Forelimb muscle (tissue), 1 donor: Measurements from ENCODE around the gene LRMDA. TPM values are rescaled to one million over a fixed set of nuclear protein-coding genes. Genes with fewer than 3 reads are reported as not detected.
A peak's percentile ranks its signal among the peaks of the same experiment; 100 is the strongest.
"Not testable (repeated sequence)": the region's sequence is repeated elsewhere in the genome, so short reads cannot be mapped to it uniquely, and the experiment has no call there.

Experiments
- DNase-seq: peaks from one replicate; pipeline ENCODE4 v3.0.0-alpha.2; 2013; ENCODE audit warnings: low read depth
- polyA plus RNA-seq: library from polyadenylated mRNA; unstranded; fragments of 120-200 nt; gene quantifications from one replicate; pipeline ENCODE4 v1.2.1, GENCODE V29; 2013; ENCODE audit not compliant: insufficient read length

Gene LRMDA
- polyA plus RNA-seq, 1 donor = 5.1 TPM

DNA sequence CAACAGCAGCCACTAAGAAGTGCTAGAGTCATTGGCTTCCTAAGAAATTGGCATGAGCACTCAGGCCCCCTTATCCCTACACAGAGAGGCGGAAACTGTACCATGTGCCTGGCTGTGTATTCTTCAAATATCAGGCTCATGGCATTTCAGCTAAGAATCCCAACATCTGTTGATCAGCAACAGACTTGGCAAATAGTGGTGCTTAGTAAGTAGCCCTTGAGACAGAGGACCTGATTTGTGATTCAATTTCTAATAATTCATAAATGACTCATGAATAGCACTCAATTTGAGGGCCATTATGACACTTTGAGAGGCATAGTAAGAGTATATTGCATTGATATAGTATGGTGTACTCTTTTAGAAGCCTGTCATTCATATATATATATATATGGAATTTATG is 309.1 kb downstream of the LRMDA start:
- DNase-seq = no peak

DNA sequence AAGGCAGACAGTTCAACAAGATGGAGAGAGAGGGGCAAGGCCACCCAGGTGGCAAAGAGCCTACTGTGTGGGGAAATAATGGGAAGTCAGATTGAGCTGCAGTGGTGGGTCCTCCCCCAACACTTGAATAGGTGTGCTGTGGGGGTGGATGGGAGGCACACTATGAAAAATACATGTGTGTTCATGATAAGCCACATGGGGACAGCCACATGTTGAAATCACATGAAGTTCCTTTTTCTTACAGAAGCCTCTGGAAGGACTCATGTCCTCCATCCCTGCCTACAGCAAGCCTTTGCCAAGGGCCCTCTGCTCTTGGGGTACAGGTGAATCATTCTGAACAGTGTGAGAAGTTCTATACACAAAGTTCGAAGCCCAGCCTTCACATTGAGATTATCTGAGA is 310.9 kb downstream of the LRMDA start:
- DNase-seq = no peak

DNA sequence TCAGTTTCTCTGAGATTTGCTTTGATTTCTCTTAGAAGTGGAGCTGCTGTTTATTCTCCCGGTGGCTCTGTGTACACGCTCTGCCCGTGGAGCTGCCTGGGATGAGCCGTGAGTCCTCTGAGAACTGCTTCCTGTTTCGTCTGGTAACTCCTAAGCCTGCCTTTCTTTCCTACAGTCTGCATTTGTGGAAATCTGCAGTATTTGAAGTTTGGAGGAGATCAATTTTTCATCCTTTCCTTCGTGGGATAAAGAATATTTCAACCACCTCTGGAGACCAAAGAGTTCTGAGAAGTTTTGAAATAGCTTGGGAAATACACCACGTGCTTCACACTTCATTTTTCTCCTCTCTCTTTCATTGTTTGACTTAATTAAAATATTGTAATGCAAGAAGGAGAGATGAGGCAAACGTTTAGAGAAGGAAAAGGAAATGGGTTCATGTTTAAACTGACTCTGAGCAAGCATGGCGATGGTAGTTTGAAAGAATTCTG is 311.9 kb downstream of the LRMDA start:
- DNase-seq = no peak

DNA sequence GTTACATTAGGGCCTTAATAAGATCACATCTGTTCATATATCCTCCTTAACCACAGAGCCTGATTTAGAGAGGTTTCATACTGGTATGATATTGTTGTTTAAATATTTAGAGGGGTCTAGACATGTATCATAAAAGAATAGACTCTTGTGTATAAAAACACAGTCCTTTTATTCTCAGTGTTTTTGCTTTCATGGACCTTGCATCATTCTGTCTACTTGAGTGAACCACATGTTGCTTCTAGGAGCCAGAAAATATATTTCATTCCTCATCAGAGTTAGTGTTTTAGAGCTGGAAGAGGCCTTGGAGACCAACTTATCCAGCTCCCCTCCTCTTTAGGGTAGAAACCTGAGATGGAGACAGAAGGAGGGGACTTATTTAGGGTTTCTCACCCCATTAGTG is 312.8 kb downstream of the LRMDA start:
- no peak for DNase-seq

DNA sequence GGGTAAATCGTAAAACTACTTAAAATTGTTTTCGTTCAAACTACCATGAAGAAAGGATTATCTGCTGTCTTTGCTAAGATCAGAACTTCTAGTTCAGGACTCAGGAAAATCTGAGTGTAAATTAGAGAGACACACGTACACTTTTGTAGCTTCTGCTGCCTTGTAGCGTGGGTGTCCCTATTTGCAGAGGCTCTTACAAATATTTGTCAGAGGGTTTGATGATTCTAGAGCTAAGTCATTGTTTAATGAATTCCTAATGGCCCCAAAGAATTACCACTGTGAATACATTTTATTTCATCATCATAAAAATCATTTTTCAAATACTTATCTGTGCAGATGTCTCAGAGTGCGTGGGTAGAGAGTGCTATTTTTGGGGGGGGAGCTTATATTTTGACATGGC is 314.9 kb downstream of the LRMDA start:
- DNase-seq = no peak

DNA sequence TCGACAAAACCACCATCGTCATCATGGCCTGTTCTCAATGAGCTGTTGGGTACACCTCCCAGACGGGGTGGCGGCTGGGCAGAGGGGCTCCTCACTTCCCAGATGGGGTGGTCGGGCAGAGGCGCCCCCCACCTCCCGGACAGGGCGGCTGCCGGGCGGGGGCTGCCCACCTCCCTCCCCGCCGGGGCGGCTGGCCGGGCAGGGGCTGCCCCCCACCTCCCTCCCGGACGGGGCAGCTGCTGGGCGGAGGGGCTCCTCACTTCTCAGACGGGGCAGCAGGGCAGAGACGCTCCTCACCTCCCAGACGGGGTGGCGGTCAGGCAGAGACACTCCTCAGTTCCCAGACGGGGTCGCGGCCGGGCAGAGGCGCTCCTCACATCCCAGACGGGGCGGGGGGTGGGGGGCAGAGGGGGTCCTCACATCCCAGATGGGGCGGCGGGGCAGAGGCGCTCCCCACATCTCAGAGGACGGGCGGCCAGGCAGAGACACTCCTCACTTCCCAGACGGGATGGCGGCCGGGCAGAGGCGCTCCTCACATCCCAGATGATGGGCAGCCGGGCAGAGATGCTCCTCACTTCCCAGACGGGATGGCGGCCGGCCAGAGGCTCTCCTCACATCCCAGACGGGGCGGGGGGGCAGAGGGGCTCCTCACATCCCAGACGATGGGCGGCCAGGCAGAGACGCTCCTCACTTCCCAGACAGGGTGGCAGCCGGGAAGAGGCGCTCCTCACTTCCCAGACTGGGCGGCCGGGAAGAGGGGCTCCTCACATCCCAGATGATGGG is 318.9 kb downstream of the LRMDA start:
- DNase-seq = not testable (repeated sequence)

DNA sequence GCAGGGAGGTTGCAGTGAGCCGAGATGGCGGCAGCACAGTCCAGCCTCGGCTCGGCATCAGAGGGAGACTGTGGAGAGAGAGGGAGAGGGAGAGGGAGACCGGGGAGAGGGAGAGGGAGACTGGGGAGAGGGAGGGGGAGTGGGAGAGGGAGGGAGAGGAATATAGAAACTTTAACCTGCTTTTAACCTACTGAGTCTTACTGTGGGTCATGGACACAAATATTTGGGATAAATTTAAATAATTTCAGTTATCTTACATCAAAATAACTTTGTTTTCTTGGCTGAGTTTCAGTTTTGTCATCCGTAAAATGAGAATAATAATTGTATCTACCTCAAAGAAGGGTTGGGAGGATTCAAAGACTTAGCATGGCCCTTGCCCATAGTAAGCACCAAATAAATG is 319.8 kb downstream of the LRMDA start:
- no peak for DNase-seq

DNA sequence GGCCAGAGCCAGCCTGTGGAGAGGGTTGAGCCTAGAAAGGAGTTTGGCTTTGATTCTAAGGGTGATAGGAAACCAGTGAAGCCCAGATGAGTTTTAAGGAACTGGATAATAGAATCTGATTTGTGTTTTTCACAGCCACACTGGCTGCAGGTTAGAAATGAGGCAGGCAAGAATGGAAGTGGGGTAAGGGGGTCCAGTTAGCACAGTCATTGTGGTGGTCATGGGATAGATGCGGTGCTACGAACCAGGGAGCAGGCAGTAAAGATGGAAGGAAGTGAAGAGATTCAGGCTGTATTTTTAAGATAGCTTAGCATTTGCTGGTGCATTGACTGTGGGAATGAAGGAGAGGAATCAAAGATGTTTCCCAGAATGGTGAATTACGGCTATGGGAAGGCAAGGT is 322.2 kb downstream of the LRMDA start:
- DNase-seq = no peak

DNA sequence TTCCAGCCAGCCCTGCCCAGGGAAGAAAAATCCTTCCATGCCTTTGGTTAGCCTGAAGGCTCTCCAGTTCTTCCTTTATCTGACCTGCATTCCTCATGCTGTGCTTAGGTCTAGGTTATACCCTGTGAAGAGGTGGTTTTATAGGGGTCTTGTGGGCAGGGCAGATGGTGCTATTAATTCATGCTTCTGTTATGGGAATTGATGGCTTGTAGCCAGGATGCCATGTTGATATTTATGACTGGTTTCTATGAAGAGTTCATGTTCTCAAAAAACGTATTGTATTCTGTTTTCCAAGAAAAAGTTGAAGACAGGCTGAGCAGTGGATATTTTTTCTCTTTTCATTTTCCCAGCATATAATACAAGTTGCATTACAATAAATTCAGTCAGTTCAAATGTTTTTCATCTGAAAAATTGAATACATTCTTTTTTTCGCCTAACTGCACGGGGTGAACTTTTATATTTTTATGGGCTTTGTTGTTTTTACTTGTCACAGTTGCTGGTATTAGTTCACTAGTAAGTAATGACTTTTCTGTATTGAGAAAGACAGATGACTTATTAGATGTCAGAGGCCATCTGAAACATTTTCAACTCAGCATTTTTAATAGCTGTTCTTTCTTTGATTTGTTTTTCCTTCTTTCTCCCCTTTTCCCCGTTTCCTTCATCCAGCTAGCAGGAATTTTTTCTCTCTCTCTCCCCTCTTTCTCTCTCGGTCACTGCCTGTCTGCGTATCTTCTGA is 322.8 kb downstream of the LRMDA start:
- DNase-seq = no peak

DNA sequence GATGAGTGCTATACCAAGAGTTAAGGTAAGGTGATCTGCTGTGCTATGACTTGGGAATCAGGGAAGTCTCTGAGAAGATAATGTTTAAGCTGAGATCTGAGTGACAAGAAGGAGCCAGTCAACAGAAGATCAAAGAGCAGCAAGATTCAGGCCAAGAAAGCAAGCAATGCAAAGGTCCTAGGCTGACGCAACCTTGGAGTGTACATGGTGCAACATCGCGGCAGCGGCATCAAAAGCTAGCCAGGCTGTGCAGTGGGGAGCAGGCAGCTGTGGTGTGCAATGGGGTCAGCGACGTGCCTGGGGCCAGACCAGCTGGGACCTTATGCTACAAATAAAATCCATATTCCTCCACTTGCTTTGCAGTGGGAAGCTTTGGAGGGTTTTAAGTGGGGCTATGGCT is 324.1 kb downstream of the LRMDA start:
- no peak for DNase-seq

DNA sequence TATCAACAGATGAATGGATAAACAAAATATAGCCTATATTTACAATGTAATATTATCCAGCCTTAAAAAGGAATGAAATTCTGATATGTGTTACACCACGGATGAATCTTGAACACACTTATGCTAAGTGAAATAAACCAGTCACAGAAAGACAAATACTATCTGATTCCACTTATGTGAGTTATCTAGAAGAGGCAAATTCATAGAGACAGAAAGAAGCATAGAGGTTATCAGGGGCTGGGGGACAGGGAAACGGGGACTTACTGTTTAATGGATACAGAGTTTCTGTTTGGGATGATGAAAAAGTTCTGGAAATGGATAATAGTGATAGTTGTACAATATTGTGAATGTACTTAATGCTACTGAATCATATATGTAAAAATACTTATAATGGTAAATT is 329.9 kb downstream of the LRMDA start:
- DNase-seq = no peak

DNA sequence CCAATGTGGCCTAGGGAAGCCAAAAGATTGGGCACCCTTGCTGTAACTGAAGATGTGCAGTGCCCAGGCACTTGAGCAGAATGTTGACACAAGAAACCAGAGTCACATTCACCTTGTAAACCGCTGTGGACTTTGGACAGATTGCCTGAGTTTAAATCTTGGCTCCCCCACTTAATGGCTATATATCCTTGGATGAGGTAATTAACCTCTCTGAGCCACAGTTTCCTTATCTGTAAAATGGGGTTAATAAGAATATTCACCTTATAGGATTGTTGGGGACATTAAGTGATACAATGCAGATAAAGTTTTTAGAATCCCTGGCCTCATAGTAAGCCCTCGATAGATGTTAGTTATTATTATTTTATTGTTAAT is 331.0 kb downstream of the LRMDA start:
- no peak for DNase-seq

DNA sequence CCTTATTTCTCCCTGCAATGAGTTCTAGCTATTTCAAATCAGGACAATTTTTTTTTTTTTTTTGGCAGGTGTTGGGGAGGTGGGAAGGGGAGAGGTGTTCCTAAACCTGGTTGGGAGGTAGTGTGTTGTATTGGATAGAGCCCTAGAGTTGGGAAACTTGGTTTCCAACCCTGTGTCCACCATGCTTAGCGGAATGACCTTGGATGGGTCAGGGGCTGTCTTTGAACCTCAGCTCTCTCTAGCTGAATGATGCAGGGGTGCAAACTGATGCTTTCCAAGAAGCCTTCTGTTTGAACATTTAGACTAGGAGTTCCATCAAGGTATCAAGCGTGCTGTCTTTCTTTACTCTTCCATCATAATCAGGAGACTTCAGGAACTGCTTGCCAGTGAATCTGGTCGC is 332.2 kb downstream of the LRMDA start:
- no peak for DNase-seq

DNA sequence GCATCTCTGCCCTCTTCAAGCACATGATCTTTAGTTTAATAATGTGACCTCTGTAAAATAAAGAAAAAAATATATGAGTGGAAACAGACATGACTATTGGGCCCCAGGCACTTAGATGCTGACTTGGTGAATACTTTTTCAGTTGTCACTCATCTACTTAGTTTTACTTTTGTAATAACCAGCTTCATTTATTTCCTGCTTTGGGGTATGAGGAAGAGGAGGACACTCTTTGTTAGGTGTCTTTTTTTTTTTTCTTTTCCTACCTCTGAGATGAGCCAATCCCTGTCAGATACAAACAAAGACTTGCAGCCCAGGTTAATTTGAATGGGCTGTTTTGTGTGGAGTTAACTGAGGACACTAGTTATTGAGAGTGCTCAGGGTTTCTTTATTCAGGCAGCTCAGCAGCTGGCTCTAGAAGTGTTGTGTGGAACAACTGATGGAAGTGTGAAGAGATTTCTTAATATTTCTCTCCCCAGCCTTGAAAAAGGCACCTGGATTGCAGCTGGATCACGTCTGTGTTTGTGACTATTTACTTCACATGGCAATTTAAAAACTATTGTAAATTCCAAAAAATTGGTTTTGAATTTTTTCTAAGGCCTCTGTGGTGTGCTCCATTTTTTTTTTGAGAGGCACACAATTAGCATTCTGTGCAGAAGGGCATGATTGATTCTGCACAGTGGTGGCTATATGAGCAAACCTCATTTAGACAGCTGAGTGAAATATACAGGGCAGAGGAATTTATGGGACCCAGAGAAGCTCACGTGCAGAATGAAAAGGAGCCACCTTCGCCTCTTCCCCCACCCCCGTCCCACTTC is 333.8 kb downstream of the LRMDA start:
- DNase-seq = no peak

DNA sequence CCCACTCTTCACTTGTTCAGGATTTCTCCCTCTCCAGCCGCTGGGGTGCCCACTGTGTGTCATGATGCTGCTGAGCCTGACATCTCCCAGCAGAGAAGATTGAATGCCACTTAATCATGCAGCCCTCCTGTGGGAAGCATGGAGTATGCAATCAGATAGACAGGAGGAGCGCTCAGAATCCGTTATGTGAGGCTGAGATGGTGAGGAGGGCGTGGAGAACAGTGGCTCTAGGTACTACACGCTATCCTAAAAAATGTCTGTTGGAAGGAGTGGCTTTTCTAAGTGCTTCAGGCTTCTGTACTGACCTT is 334.3 kb downstream of the LRMDA start:
- DNase-seq = no peak

DNA sequence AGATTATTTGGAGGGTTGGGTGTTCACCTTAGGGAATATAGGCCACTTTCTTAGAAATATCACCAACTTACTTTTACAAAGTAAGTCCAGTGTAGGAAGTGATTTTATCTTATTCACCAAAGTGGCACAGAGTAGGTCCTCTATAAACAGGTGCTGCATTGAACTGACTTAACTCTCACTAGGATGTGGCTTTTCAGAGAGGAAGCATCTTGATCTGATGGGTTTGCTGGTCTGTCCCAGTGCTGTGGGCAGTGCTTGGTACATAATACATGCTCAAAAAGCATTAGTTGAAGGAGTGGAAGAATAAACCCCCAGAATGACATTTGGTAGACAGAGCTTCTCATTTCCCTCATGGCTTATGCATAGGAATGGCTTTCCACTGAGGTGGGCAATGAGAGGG is 334.7 kb downstream of the LRMDA start:
- DNase-seq = no peak

DNA sequence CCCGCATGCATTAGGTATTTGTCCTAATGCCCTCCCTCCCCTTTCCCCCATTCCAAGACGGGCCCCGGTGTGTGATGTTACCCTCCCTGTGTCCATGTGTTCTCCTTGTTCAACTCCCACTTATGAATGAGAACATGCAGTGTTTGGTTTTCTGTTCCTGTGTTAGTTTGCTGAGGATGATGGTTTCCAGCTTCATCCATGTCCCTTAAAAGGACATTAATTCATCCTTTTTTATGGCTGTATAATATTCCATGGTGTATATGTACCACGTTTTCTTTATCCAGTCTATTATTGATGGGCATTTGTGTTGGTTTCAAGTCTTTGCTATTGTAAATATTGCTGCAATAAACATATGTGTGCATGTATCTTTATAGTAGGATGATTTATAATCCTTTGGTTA is 335.3 kb downstream of the LRMDA start:
- DNase-seq = not testable (repeated sequence)

DNA sequence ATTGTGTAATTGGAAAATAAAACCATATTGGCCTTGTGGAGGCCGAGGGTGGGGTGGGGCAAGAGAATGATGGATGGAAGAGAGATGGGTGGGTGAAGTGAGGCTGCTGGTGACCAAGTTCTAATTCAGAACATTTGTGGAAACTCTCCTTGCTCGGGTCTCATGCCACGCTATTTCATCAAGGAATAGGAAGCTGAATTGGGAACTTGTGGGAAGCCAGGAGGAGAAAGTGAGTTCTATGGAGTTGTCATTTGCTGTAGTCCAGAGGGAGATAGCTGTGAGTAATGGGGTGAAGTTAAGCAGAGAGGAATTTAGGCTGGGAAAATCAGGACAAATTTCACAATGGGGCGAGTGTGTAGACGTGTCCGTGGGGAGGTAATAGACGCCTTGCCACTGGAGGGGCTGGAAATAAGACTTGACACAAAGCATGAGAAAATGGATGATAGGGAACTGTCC is 339.2 kb downstream of the LRMDA start:
- peak; percentile 51 for DNase-seq

DNA sequence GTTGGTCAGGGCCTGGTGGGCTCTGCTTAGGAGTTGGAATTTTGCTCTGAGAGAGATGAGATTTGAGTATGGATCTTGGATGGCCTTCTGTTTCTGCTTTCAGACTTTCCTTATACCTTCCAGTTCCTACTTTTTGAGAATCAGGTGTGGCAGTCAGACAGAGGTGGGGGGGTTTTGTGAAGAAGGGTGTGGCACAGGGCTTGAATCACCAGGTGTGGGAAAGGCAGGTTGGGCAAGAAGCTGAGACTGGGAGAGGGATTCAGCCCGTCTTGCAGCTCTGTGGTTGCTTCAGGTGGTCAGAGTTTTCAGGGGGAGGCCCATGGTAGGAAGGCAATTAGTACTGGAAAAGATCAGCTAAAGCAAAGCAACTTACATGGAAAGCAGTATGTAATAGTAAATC is 340.2 kb downstream of the LRMDA start:
- DNase-seq = no peak

DNA sequence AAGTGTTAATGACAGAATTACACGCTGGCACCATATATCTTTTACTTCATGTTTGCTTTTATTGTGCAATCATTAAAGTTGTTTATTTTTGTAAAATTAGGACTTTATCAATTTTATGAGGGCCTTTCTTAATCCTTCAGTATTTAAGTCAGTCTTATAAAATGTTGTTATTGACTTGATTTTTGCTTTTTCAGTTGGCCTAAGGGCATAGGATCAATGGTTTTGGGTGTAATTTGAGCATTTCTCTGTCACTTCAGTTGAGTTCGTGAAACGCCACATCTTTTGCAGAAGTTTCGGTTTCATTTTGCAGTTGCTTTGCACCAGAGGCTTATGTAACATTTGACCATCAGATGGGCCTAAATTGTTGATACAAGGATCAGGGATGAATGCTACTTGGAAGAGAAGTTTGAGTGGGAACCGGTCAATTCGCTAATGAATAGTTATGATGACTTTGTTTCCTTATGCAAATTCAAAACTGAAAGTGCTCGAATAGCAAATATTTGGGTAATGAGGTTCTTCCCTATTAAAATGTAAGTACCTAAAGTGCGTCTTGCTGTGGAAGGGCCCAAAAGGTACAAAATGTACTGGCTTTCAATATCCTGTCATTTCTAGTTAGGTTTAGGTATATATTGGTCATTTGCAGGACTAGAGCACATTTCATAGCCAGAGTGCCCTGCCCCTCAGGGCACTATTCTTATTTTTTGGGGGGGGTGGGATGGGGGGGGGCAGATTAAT is 340.9 kb downstream of the LRMDA start:
- DNase-seq = no peak

DNA sequence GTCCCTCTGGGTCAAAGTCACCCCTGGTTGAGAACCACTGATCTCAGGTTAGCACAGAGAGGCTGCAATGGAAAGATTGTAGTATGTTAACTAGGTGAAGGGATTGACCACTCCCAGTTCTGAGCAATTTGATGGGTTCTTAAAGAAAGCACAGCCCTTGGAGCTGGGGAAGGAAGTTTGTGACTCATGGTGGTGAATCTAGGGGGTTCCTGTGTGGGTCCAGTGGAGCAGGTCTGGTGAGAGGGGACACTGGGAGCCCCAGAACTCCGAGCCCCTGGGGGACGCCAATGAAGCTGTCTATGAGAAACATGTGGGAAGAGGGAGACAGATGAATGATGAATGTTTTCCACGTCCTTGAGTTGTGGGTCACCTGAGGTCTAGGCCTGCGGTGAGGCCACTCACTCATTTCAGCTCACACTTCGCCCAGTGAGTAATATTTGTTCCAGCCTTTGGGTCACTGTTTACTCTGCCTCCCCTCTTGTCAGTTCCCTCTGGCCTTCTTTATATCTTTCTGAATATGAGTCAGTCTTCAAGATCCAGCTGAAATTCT is 341.9 kb downstream of the LRMDA start:
- DNase-seq = no peak
